K562 (cell line): ENCODE measurements around the gene ITPRIP. TPM values are rescaled to one million over a fixed set of nuclear protein-coding genes. Genes with fewer than 3 reads are reported as not detected.
A peak's percentile ranks its signal among the peaks of the same experiment; 100 is the strongest.

Experiments
- ARID1B ChIP-seq: fragments of 450-650 bp; IDR thresholded peaks from 2 replicates; pipeline ENCODE4 v1.6.1; 2016; ENCODE audit warnings: antibody characterized with exemption, mild to moderate bottlenecking, inconsistent platforms
- C11orf30 ChIP-seq: fragments of 450-650 bp; IDR thresholded peaks from 2 replicates; pipeline ENCODE4 v1.6.1; 2016; ENCODE audit warnings: low read depth, mild to moderate bottlenecking
- CREM ChIP-seq: IDR thresholded peaks from 2 replicates; pipeline ENCODE4 v1.6.1; 2014; ENCODE audit warnings: antibody characterized with exemption, low read depth
- CTBP1 ChIP-seq: fragments of 450-650 bp; IDR thresholded peaks from 2 replicates; pipeline ENCODE4 v1.6.1; 2016; ENCODE audit warnings: borderline replicate concordance
- ELF4 ChIP-seq: fragments of 450-650 bp; formaldehyde crosslinking; IDR thresholded peaks from 2 replicates; pipeline ENCODE4 v1.4.0; 2022; ENCODE audit warnings: missing genetic modification characterization
- EP300 ChIP-seq: IDR thresholded peaks from 2 replicates; pipeline ENCODE4 v1.6.1; 2012; ENCODE audit warnings: low read length, improper control_type of control experiment
- FOXA3 ChIP-seq, 2 experiments: fragments of 450-650 bp in 1 of 2; sonication (generic) in 1 of 2; formaldehyde crosslinking; IDR thresholded peaks in 1 of 2; conservative IDR thresholded peaks in 1 of 2; 2 replicates each; pipeline versions ENCODE4 v1.4.0 to v1.8.0; 2020 to 2022; ENCODE audit warnings: mild to moderate bottlenecking in 2 of 2, missing genetic modification reagents in 1 of 2
- FOXK2 ChIP-seq, 2 experiments: fragments of 450-650 bp; IDR thresholded peaks in 1 of 2; conservative IDR thresholded peaks in 1 of 2; 2 replicates each; pipeline ENCODE4 v1.6.1; 2016; ENCODE audit warnings: low read depth in 2 of 2, mild to moderate bottlenecking in 1 of 2
- GTF2A2 ChIP-seq: IDR thresholded peaks from 2 replicates; pipeline ENCODE4 v1.6.1; 2016; ENCODE audit warnings: mild to moderate bottlenecking, missing genetic modification characterization, missing compliant biosample characterization
- HDAC3 ChIP-seq: fragments of 450-650 bp; IDR thresholded peaks from 2 replicates; pipeline ENCODE4 v1.6.1; 2018; ENCODE audit warnings: borderline replicate concordance, mild to moderate bottlenecking, moderate library complexity; ENCODE audit not compliant: partially characterized antibody
- HMG20A ChIP-seq: fragments of 450-650 bp; formaldehyde crosslinking; conservative IDR thresholded peaks from 2 replicates; pipeline ENCODE4 v1.4.0; 2020; ENCODE audit warnings: mild to moderate bottlenecking, mixed read lengths
- ILK ChIP-seq: fragments of 450-650 bp; IDR thresholded peaks from 2 replicates; pipeline ENCODE4 v1.6.1; 2016; ENCODE audit warnings: missing genetic modification characterization, low read depth, mild to moderate bottlenecking, missing compliant biosample characterization, moderate library complexity, borderline replicate concordance
- JUND ChIP-seq, 2 experiments: IDR thresholded peaks; 2 replicates in 1 of 2; 3 replicates in 1 of 2; pipeline ENCODE4 v1.6.1; 2011; ENCODE audit warnings: borderline replicate concordance in 2 of 2, low read depth in 2 of 2, low read length in 2 of 2, improper control_type of control experiment in 1 of 2, missing biosample characterization in 1 of 2, missing genetic modification characterization in 1 of 2, missing genetic modification reagents in 1 of 2
- KDM1A ChIP-seq, 2 experiments: fragments of 450-650 bp; IDR thresholded peaks; 2 replicates each; pipeline ENCODE4 v1.6.1; 2016; ENCODE audit warnings: mild to moderate bottlenecking in 2 of 2
- MCM7 ChIP-seq, 2 experiments: fragments of 450-650 bp; IDR thresholded peaks; 2 replicates each; pipeline ENCODE4 v1.6.1; 2016 to 2018
- NR2C2 ChIP-seq, 2 experiments: fragments of 200-800 bp in 1 of 2; sonication (Bioruptor generic) in 1 of 2; sonication (generic) in 1 of 2; formaldehyde crosslinking in 1 of 2; IDR thresholded peaks; 2 replicates each; pipeline versions ENCODE4 v1.6.1 to v1.8.0; 2016 to 2022; ENCODE audit warnings: mild to moderate bottlenecking in 1 of 2, missing compliant biosample characterization in 1 of 2, missing genetic modification characterization in 1 of 2, missing genetic modification reagents in 1 of 2
- NRF1 ChIP-seq, 2 experiments: fragments of 450-650 bp; IDR thresholded peaks in 1 of 2; conservative IDR thresholded peaks in 1 of 2; 2 replicates each; pipeline ENCODE4 v1.6.1; 2014; ENCODE audit warnings: mild to moderate bottlenecking in 2 of 2
- PHB2 ChIP-seq: fragments of 450-650 bp; IDR thresholded peaks from 2 replicates; pipeline ENCODE4 v1.6.1; 2017; ENCODE audit warnings: low read depth
- ZNF239 ChIP-seq: fragments of 250-450 bp; sonication (Bioruptor Pico); IDR thresholded peaks from 2 replicates; pipeline ENCODE4 v1.4.0; 2020; ENCODE audit warnings: mild to moderate bottlenecking
- polyA plus RNA-seq, 8 experiments: library from polyadenylated mRNA; depleted of rRNA in 4 of 8; stranded (reverse) in 5 of 8; unstranded in 3 of 8; fragments of >200 nt; fragmentation: Nextera tagmentation in 2 of 8; fragmentation: Illumina TruSeq in 1 of 8; extraction: Ambion mirVana in 2 of 8; extraction: Trizol in 1 of 8; gene quantifications; 2 replicates each; pipeline versions ENCODE4 v1.2.1 to v1.2.3, GENCODE V29; 2011 to 2014; ENCODE audit warnings: inconsistent platforms in 1 of 8, missing spikeins in 1 of 8
- total RNA-seq, 7 experiments: library from RNA; depleted of rRNA in 6 of 7; stranded (reverse); fragments of >200 nt in 6 of 7; fragmentation: Illumina TruSeq in 2 of 7; extraction: Trizol in 2 of 7; gene quantifications; 2 replicates each; pipeline versions ENCODE4 v1.2.1 to v1.2.3, GENCODE V29; 2011 to 2021; ENCODE audit warnings: low replicate concordance in 1 of 7
- TF ChIP-seq, protein P1 (sequence below): fragments of 250-450 bp; sonication (Bioruptor Pico); IDR thresholded peaks from 2 replicates; pipeline ENCODE4 v1.9.0; 2021; ENCODE audit warnings: mild to moderate bottlenecking
- TF ChIP-seq, protein P2 (sequence below): fragments of 250-450 bp; sonication (Bioruptor Pico); IDR thresholded peaks from 2 replicates; pipeline ENCODE4 v1.4.0; 2020; ENCODE audit warnings: mild to moderate bottlenecking
- TF ChIP-seq, protein P3 (sequence below): fragments of 450-650 bp; IDR thresholded peaks from 2 replicates; pipeline ENCODE4 v1.6.1; 2016
- TF ChIP-seq, protein P4 (sequence below): fragments of 450-650 bp; IDR thresholded peaks from 2 replicates; pipeline ENCODE4 v1.6.1; 2016; ENCODE audit warnings: mild to moderate bottlenecking

The ITPRIP gene
- total and polyA plus RNA-seq, 9 of the 15 experiments (the other 6 are each of a cell fraction or from before 2014, with no cell fraction given) = 4.4 to 28.5 (median 10.9) TPM

DNA sequence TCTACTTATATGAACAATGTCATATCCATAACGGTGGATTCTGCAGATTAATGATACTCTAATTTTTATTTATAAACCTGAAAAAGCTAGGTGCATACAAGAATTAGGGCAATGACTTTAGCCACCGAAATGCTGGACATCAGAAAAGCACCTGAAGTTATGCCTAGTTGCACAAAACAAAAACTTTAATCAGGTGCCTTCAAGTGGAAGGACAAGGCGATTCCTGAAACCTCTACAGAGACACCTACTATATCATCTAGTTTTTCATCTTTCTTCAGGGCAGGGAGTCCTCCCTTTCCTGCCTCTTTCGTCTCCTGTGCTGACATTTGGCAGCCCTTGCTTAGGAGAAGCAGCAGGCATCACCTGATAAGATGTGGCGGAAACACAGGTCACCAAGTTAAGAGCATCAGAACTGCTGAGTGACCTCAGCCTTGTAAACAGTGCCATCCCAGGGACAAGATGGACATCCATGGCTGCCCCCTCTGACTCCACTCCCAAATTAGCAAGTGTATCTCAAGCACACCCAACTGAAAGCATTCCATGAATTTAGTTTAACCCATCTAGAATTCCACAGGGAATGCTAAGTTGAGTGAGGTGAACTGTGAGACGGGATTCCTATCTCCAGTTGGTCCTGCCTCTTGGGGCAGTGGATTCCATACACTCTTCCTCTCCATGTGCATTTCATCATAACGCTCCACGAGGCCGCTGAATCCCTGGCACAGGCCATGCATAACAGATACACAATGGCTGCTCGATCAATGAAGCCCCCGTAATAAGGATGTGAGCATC, 5.8 kb downstream of the ITPRIP start (continued):
- no peak for TF ChIP-seq ILK
- TF ChIP-seq ELF4 (CRISPR knock-in tag) = no peak
- no peak for TF ChIP-seq HMG20A (CRISPR knock-in tag)
- TF ChIP-seq KDM1A (IDR thresholded peaks at IDR 0.05) = 0 out of 4 replicates have a peak, but pooled peaks have one; percentile 14 to 40
- no peak for TF ChIP-seq NRF1 (conservative IDR thresholded peaks at IDR 0.05 in 1 of 2, IDR thresholded peaks at IDR 0.05 in 1 of 2)
- TF ChIP-seq NR2C2 (CRISPR knock-in tag; IDR thresholded peaks at IDR 0.05) = no peak
- TF ChIP-seq NR2C2 (tag; IDR thresholded peaks at IDR 0.05) = 0 out of 2 replicates have a peak, but pooled peaks have one; percentile 52
- TF ChIP-seq, protein P1, sequence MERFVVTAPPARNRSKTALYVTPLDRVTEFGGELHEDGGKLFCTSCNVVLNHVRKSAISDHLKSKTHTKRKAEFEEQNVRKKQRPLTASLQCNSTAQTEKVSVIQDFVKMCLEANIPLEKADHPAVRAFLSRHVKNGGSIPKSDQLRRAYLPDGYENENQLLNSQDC (CRISPR knock-in tag) = no peak
- TF ChIP-seq JUND (IDR thresholded peaks at IDR 0.05; ENCODE audit: borderline replicate concordance, low read depth, low read length) = peak; percentile 49
- no peak; the same call in 2 of the 3 replicates for TF ChIP-seq JUND (tag; IDR thresholded peaks at IDR 0.05; ENCODE audit: borderline replicate concordance, low read depth, low read length)
- no peak for TF ChIP-seq FOXK2 (conservative IDR thresholded peaks at IDR 0.05 in 1 of 2, IDR thresholded peaks at IDR 0.05 in 1 of 2; ENCODE audit: low read depth in 2 of 2)
- peak; percentile 60 for TF ChIP-seq CREM
- TF ChIP-seq CTBP1 = peak; percentile 82
- TF ChIP-seq FOXA3 (CRISPR knock-in tag; conservative IDR thresholded peaks at IDR 0.05 in 1 of 2, IDR thresholded peaks at IDR 0.05 in 1 of 2) = peak in 1 of 2 experiments; percentile 50; a peak in 1 of 4 replicates
- TF ChIP-seq, protein P2, sequence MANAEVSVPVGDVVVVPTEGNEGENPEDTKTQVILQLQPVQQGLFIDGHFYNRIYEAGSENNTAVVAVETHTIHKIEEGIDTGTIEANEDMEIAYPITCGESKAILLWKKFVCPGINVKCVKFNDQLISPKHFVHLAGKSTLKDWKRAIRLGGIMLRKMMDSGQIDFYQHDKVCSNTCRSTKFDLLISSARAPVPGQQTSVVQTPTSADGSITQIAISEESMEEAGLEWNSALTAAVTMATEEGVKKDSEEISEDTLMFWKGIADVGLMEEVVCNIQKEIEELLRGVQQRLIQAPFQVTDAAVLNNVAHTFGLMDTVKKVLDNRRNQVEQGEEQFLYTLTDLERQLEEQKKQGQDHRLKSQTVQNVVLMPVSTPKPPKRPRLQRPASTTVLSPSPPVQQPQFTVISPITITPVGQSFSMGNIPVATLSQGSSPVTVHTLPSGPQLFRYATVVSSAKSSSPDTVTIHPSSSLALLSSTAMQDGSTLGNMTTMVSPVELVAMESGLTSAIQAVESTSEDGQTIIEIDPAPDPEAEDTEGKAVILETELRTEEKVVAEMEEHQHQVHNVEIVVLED = no peak
- peak; percentile 72; the same call in 1 of the 2 replicates for TF ChIP-seq EP300
- TF ChIP-seq, protein P3, sequence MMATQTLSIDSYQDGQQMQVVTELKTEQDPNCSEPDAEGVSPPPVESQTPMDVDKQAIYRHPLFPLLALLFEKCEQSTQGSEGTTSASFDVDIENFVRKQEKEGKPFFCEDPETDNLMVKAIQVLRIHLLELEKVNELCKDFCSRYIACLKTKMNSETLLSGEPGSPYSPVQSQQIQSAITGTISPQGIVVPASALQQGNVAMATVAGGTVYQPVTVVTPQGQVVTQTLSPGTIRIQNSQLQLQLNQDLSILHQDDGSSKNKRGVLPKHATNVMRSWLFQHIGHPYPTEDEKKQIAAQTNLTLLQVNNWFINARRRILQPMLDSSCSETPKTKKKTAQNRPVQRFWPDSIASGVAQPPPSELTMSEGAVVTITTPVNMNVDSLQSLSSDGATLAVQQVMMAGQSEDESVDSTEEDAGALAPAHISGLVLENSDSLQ = peak; percentile 41; the same call in 1 of the 2 replicates
- TF ChIP-seq ARID1B = peak; percentile 85
- TF ChIP-seq, protein P4, sequence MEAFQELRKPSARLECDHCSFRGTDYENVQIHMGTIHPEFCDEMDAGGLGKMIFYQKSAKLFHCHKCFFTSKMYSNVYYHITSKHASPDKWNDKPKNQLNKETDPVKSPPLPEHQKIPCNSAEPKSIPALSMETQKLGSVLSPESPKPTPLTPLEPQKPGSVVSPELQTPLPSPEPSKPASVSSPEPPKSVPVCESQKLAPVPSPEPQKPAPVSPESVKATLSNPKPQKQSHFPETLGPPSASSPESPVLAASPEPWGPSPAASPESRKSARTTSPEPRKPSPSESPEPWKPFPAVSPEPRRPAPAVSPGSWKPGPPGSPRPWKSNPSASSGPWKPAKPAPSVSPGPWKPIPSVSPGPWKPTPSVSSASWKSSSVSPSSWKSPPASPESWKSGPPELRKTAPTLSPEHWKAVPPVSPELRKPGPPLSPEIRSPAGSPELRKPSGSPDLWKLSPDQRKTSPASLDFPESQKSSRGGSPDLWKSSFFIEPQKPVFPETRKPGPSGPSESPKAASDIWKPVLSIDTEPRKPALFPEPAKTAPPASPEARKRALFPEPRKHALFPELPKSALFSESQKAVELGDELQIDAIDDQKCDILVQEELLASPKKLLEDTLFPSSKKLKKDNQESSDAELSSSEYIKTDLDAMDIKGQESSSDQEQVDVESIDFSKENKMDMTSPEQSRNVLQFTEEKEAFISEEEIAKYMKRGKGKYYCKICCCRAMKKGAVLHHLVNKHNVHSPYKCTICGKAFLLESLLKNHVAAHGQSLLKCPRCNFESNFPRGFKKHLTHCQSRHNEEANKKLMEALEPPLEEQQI = no peak
- no peak for TF ChIP-seq GTF2A2 (tag)
- TF ChIP-seq ZNF239 = no peak
- no peak for TF ChIP-seq C11orf30
- no peak for TF ChIP-seq PHB2
- peak; percentile 45 for TF ChIP-seq HDAC3
- TF ChIP-seq MCM7 (IDR thresholded peaks at IDR 0.05) = no peak
